GM12878 (cell line): ENCODE data around the gene XYLB. TPM values are rescaled to one million over a fixed set of nuclear protein-coding genes. Genes with fewer than 3 reads are reported as not detected.
"Not testable (repeated sequence)": the region's sequence is repeated elsewhere in the genome, so short reads cannot be mapped to it uniquely, and the experiment has no call there.

Experiments used
- ATAC-seq: fragments of 200-7000 bp; cut with Tn5 transposase; 3 replicates; pipeline ENCODE4 v1.9.1; 2020; ENCODE audit warnings: mild to moderate bottlenecking, moderate library complexity
- BruUV-seq: library from RNA; stranded (reverse); fragments of 400-500 nt; replicated peaks from 2 replicates; lab custom pipeline; 2021; lab: Mats Ljungman, UMichigan
- CTCF ChIA-PET: fragments of 300-600 bp; sonication (Branson Sonifier 250); formaldehyde crosslinking; extraction: SDS; loops from one replicate; lab custom pipeline; 2021; ENCODE audit warnings: inconsistent platforms; lab: Yijun Ruan, JAX
- POLR2A ChIA-PET: fragments of 350-600 bp; formaldehyde crosslinking; extraction: SDS; loops from one replicate; lab custom pipeline; 2021; ENCODE audit warnings: inconsistent platforms; lab: Charles Lee
- RAD21 ChIA-PET: fragments of 300-600 bp; sonication (Branson Sonifier 250); formaldehyde crosslinking; loops from one replicate; lab custom pipeline; 2023; ENCODE audit warnings: antibody characterized with exemption; ENCODE audit not compliant: unreplicated experiment; lab: Charles Lee
- SMC1A ChIA-PET: fragments of 300-600 bp; sonication (Branson Sonifier 250); formaldehyde crosslinking; loops from one replicate; lab custom pipeline; 2023; ENCODE audit not compliant: unreplicated experiment, uncharacterized antibody; lab: Charles Lee
- DNase-seq: peaks from one replicate; pipeline ENCODE4 v3.0.0-alpha.2; 2011; ENCODE audit warnings: low read depth, low spot score
- FAIRE-seq: peaks from 3 replicates; lab custom pipeline; 2011; peaks lifted over from hg19 to GRCh38; lab: Jason Lieb, UNC
- H2AFZ ChIP-seq: 2 replicates; pipeline ENCODE4 v1.6.0; 2011; ENCODE audit warnings: low read depth, low read length, control low read depth; ENCODE audit not compliant: control insufficient read depth
- H3K27ac ChIP-seq: 2 replicates; pipeline ENCODE4 v1.5.1; 2011; ENCODE audit warnings: control low read depth; ENCODE audit not compliant: control insufficient read depth, insufficient read depth
- H3K27me3 ChIP-seq, 2 experiments: replicated peaks in 1 of 2; 2 replicates each; pipeline versions ENCODE4 v1.6.0 to v1.6.1; 2011; ENCODE audit warnings: low read length in 1 of 2; ENCODE audit not compliant: control insufficient read depth in 2 of 2, insufficient read depth in 2 of 2
- H3K36me3 ChIP-seq, 2 experiments: 2 replicates each; pipeline ENCODE4 v1.5.1; 2011; ENCODE audit warnings: low read length in 1 of 2; ENCODE audit not compliant: control insufficient read depth in 2 of 2, insufficient read depth in 2 of 2
- H3K4me1 ChIP-seq: 2 replicates; pipeline ENCODE4 v1.6.1; 2011; ENCODE audit warnings: mild to moderate bottlenecking, low read length, moderate library complexity, mixed read lengths; ENCODE audit not compliant: control insufficient read depth, insufficient read depth
- H3K4me2 ChIP-seq: 2 replicates; pipeline ENCODE4 v1.6.0; 2011; ENCODE audit warnings: control low read depth; ENCODE audit not compliant: control insufficient read depth, insufficient read depth
- H3K4me3 ChIP-seq: fragments of 200-600 bp; sonication (generic); 2 replicates; pipeline ENCODE4 v1.5.1; 2016
- H3K79me2 ChIP-seq: 2 replicates; pipeline ENCODE4 v1.6.0; 2011; ENCODE audit warnings: low read length; ENCODE audit not compliant: control insufficient read depth, insufficient read depth
- H3K9ac ChIP-seq: 2 replicates; pipeline ENCODE4 v1.8.0; 2011; ENCODE audit warnings: low read length, control low read depth, mixed read lengths; ENCODE audit not compliant: control insufficient read depth, insufficient read depth
- H3K9me3 ChIP-seq: replicated peaks from 3 replicates; pipeline ENCODE4 v1.5.1; 2011; ENCODE audit warnings: mild to moderate bottlenecking, low read length; ENCODE audit not compliant: control insufficient read depth, insufficient read depth
- H4K20me1 ChIP-seq: 2 replicates; pipeline ENCODE4 v1.6.0; 2011; ENCODE audit not compliant: control insufficient read depth, insufficient read depth
- BCL11A ChIP-seq: IDR thresholded peaks from 2 replicates; pipeline ENCODE4 v1.6.1; 2011; ENCODE audit warnings: low read depth, low read length
- CBX5 ChIP-seq: sonication (generic); IDR thresholded peaks from 2 replicates; pipeline ENCODE4 v1.6.1; 2016; ENCODE audit warnings: low read depth, moderate library complexity, mild to moderate bottlenecking, inconsistent platforms
- FOS ChIP-seq: IDR thresholded peaks from 3 replicates; pipeline ENCODE4 v1.6.1; 2011; ENCODE audit warnings: borderline replicate concordance; ENCODE audit not compliant: insufficient read length; ENCODE audit errors: extremely low read depth
- HDAC6 ChIP-seq: fragments of 200-600 bp; sonication (generic); IDR thresholded peaks from one replicate; pipeline ENCODE4 v1.8.0; 2017; ENCODE audit warnings: antibody characterized with exemption; ENCODE audit not compliant: unreplicated experiment
- JUND ChIP-seq: IDR thresholded peaks from 2 replicates; pipeline ENCODE4 v1.6.1; 2012; ENCODE audit warnings: low read depth, mild to moderate bottlenecking, low read length, improper control_type of control experiment, moderate library complexity
- MLLT1 ChIP-seq: fragments of 450-650 bp; IDR thresholded peaks from 2 replicates; pipeline ENCODE4 v1.6.1; 2016; ENCODE audit warnings: mild to moderate bottlenecking
- RCOR1 ChIP-seq: conservative IDR thresholded peaks from 2 replicates; pipeline ENCODE4 v1.6.1; 2012; ENCODE audit warnings: low read depth, low read length, improper control_type of control experiment
- SIX5 ChIP-seq: IDR thresholded peaks from 2 replicates; pipeline ENCODE4 v1.6.1; 2011; ENCODE audit warnings: mild to moderate bottlenecking, low read depth, low read length, moderate library complexity; ENCODE audit not compliant: severe bottlenecking
- ZBTB40 ChIP-seq: fragments of 450-650 bp; IDR thresholded peaks from 2 replicates; pipeline ENCODE4 v1.6.1; 2016; ENCODE audit warnings: mild to moderate bottlenecking, moderate library complexity, borderline replicate concordance
- ZSCAN29 ChIP-seq: fragments of 450-650 bp; IDR thresholded peaks from 2 replicates; pipeline ENCODE4 v1.6.1; 2017; ENCODE audit warnings: mild to moderate bottlenecking, moderate library complexity
- WGBS: methylation state at CpG from one replicate; pipeline ENCODE4 v1.1.6; 2016; ENCODE audit warnings: low lambda C conversion rate; ENCODE audit not compliant: insufficient replicate concordance, insufficient coverage; ENCODE audit errors: missing lambda C conversion rate; 5-methylcytosine and 5-hydroxymethylcytosine counted together
- in situ Hi-C: fragments of 300-500 bp; cut with MboI; formaldehyde crosslinking; loops from 9 replicates; pipeline ENCODE4 v1.14.3; 2018; ENCODE audit warnings: mixed read lengths
- intact Hi-C: fragments of 100-400 bp; cut with micrococcal nuclease; formaldehyde crosslinking; loops from one replicate; pipeline ENCODE4 v1.14.2; 2022; ENCODE audit not compliant: unreplicated experiment
- polyA plus RNA-seq, 11 experiments: library from polyadenylated mRNA; depleted of rRNA in 4 of 11; unstranded in 6 of 11; stranded (reverse) in 5 of 11; fragments of >200 nt; fragmentation: Nextera tagmentation in 4 of 11; fragmentation: Illumina TruSeq in 1 of 11; extraction: Ambion mirVana in 4 of 11; extraction: Trizol in 1 of 11; gene quantifications; 1 replicate in 1 of 11; 2 replicates in 10 of 11; pipeline versions ENCODE4 v1.2.1 to v1.2.3, GENCODE V29; 2011 to 2016; ENCODE audit warnings: inconsistent platforms in 2 of 11, missing spikeins in 2 of 11, low read depth in 1 of 11
- total RNA-seq, 4 experiments: library from RNA; depleted of rRNA in 3 of 4; stranded (reverse); fragments of >200 nt in 3 of 4; fragmentation: Illumina TruSeq in 1 of 4; extraction: Trizol in 1 of 4; gene quantifications; 2 replicates each; pipeline versions ENCODE4 v1.2.1 to v1.2.3, GENCODE V29; 2013 to 2021

The XYLB gene
- total and polyA plus RNA-seq, 10 of the 15 experiments (the other 5 are each of a cell fraction or from before 2014, with no cell fraction given): 0.60 to 6.1 (median 3.5) TPM

GRCh38 chr3:38411591-38411990 lies 65.0 kb downstream of the XYLB start (continued):
- no peak for TF ChIP-seq MLLT1
- TF ChIP-seq BCL11A: no peak
- TF ChIP-seq ZSCAN29: no peak
- no peak for TF ChIP-seq FOS
- TF ChIP-seq HDAC6: no peak
- TF ChIP-seq JUND: no peak
- TF ChIP-seq CBX5: no peak
- TF ChIP-seq ZBTB40: no peak
- no peak for TF ChIP-seq SIX5
- TF ChIP-seq RCOR1: no peak

GRCh38 chr3:38420758-38421157 lies 74.2 kb downstream of the XYLB start:
- BruUV-seq, H3K4me3 ChIP-seq, H3K27ac ChIP-seq, H3K27me3 ChIP-seq, POLR2A ChIA-PET, H3K9me3 ChIP-seq, H2AFZ ChIP-seq, CTCF ChIA-PET, H3K4me2 ChIP-seq, SMC1A ChIA-PET, RAD21 ChIA-PET, H3K36me3 ChIP-seq, intact Hi-C loops, H3K9ac ChIP-seq, H4K20me1 ChIP-seq, H3K79me2 ChIP-seq, FAIRE-seq, in situ Hi-C loops, DNase-seq, H3K4me1 ChIP-seq, ATAC-seq: not testable (repeated sequence)
- WGBS: 63% methylated on average over 5 of the region's 5 CpGs
